Nephron (organoid): ENCODE measurements around the gene HOXD12.
A peak's percentile ranks its signal among the peaks of the same experiment; 100 is the strongest.

Experiments used
- H3K27ac Mint-ChIP-seq, 3 experiments: 2 replicates each; pipeline ENCODE4 v1.8.0; 2020; ENCODE audit warnings: mixed read lengths in 3 of 3, mild to moderate bottlenecking in 2 of 3, moderate library complexity in 1 of 3
- H3K27me3 Mint-ChIP-seq: 2 replicates; pipeline ENCODE4 v1.8.0; 2021; ENCODE audit warnings: low read depth, mild to moderate bottlenecking, moderate library complexity, mixed read lengths
- H3K36me3 Mint-ChIP-seq: 2 replicates; pipeline ENCODE4 v1.8.0; 2020; ENCODE audit warnings: low read depth, mixed read lengths
- H3K4me1 Mint-ChIP-seq: 2 replicates; pipeline ENCODE4 v1.8.0; 2020; ENCODE audit warnings: mixed read lengths
- H3K4me3 Mint-ChIP-seq, 3 experiments: 2 replicates each; pipeline ENCODE4 v1.8.0; 2020; ENCODE audit warnings: mild to moderate bottlenecking in 3 of 3, mixed read lengths in 3 of 3, moderate library complexity in 2 of 3
- H3K9me3 Mint-ChIP-seq: 2 replicates; pipeline ENCODE4 v1.8.0; 2020; ENCODE audit warnings: mixed read lengths
- CTCF ChIP-seq, 3 experiments: fragments of 200-600 bp; sonication (generic); IDR thresholded peaks; one replicate each; pipeline ENCODE4 v1.5.0; 2021; ENCODE audit warnings: antibody characterized with exemption in 3 of 3; ENCODE audit not compliant: unreplicated experiment in 3 of 3

The HOXD12 gene

GRCh38 chr2:176091329-176092258 is 8.0 kb upstream of the HOXD12 start:
- no peaks in the 10 kb centered on the region for H3K36me3 Mint-ChIP-seq
- H3K4me1 Mint-ChIP-seq, result peaks cover 18% of the 10 kb centered on the region
- peaks cover 96% of the 10 kb centered on the region for H3K27me3 Mint-ChIP-seq
- no peak for TF ChIP-seq CTCF (IDR thresholded peaks at IDR 0.05; ENCODE audit: unreplicated experiment in 3 of 3)
- peaks cover 3% of the 10 kb centered on the region for H3K9me3 Mint-ChIP-seq
- H3K4me3 Mint-ChIP-seq, result peak overlapping the region; percentile 70 to 82 (median 75)
- H3K27ac Mint-ChIP-seq, result no peak overlapping the region

- Mint-ChIP-seq H3K27me3 (peaks cover 96% of the 10 kb centered on the region), H3K4me1 (peaks cover 26% of the 10 kb centered on the region), H3K9me3 (no peaks in the 10 kb centered on the region), H3K36me3 (no peaks in the 10 kb centered on the region), H3K27ac (no peak within 1 kb of the TSS), H3K4me3 (peak within 1 kb of the TSS; percentile 75 to 82 (median 78))
- TF ChIP-seq CTCF (IDR thresholded peaks at IDR 0.05; ENCODE audit: unreplicated experiment in 3 of 3), result no peak
Measured at GRCh38 chr2:176092270-176093144, 7.1 kb upstream of the HOXD12 start, which contains the start of gene HOXD13. HOXD13 (plus strand) TSS chr2:176092721; CDS start chr2:176092891, 170 bp downstream.

- Mint-ChIP-seq H3K27me3 (peaks cover 96% of the 10 kb centered on the region), H3K4me1 (peaks cover 28% of the 10 kb centered on the region), H3K27ac (no peak overlapping the region), H3K4me3 (peak overlapping the region; percentile 22 to 78 (median 52)), H3K36me3 (no peaks in the 10 kb centered on the region), H3K9me3 (no peaks in the 10 kb centered on the region)
- TF ChIP-seq CTCF (IDR thresholded peaks at IDR 0.05; ENCODE audit: unreplicated experiment in 3 of 3), result no peak
Measured at GRCh38 chr2:176093145-176093897, 6.3 kb upstream of the HOXD12 start.

GRCh38 chr2:176093898-176094249 is 5.7 kb upstream of the HOXD12 start:
- peak overlapping the region; percentile 22 to 78 (median 48) for H3K4me3 Mint-ChIP-seq
- H3K36me3 Mint-ChIP-seq, result no peaks in the 10 kb centered on the region
- no peak for TF ChIP-seq CTCF (IDR thresholded peaks at IDR 0.05; ENCODE audit: unreplicated experiment in 3 of 3)
- peaks cover 29% of the 10 kb centered on the region for H3K4me1 Mint-ChIP-seq
- no peaks in the 10 kb centered on the region for H3K9me3 Mint-ChIP-seq
- no peak overlapping the region for H3K27ac Mint-ChIP-seq
- H3K27me3 Mint-ChIP-seq, result peaks cover 96% of the 10 kb centered on the region

- Mint-ChIP-seq H3K27ac (no peak overlapping the region), H3K4me3 (no peak overlapping the region), H3K36me3 (no peaks in the 10 kb centered on the region), H3K27me3 (peaks cover 96% of the 10 kb centered on the region), H3K4me1 (peaks cover 31% of the 10 kb centered on the region), H3K9me3 (no peaks in the 10 kb centered on the region)
- TF ChIP-seq CTCF (IDR thresholded peaks at IDR 0.05; ENCODE audit: unreplicated experiment in 3 of 3), result no peak
Measured at GRCh38 chr2:176094349-176094748, 5.2 kb upstream of the HOXD12 start.
